A549 (cell line): ENCODE data around the gene EMP3. TPM values are rescaled to one million over a fixed set of nuclear protein-coding genes. Genes with fewer than 3 reads are reported as not detected.

Experiments used
- BCL3 ChIP-seq: fragments of >200 bp; sonication (Bioruptor Twin); formaldehyde crosslinking; IDR thresholded peaks from 3 replicates; pipeline ENCODE4 v1.6.1; 2016
- BHLHE40 ChIP-seq: IDR thresholded peaks from 2 replicates; pipeline ENCODE4 v1.6.1; 2012; ENCODE audit warnings: low read depth, low read length, inconsistent platforms
- CBX2 ChIP-seq: fragments of 200-600 bp; sonication (generic); IDR thresholded peaks from 2 replicates; pipeline ENCODE4 v1.6.1; 2016; ENCODE audit warnings: low read depth, mild to moderate bottlenecking, borderline replicate concordance
- CBX8 ChIP-seq: fragments of 200-600 bp; sonication (generic); IDR thresholded peaks from 2 replicates; pipeline ENCODE4 v1.6.1; 2016
- CHD4 ChIP-seq: fragments of 200-600 bp; sonication (generic); IDR thresholded peaks from 2 replicates; pipeline ENCODE4 v1.6.1; 2016; ENCODE audit warnings: antibody characterized with exemption, mild to moderate bottlenecking, borderline replicate concordance
- EHF ChIP-seq: fragments of 250-450 bp; sonication (Bioruptor Pico); IDR thresholded peaks from 2 replicates; pipeline ENCODE4 v1.5.0; 2020; ENCODE audit warnings: mild to moderate bottlenecking
- EHMT2 ChIP-seq: fragments of 200-600 bp; sonication (generic); IDR thresholded peaks from 2 replicates; pipeline ENCODE4 v1.6.1; 2016; ENCODE audit warnings: antibody characterized with exemption, low read depth, mild to moderate bottlenecking, moderate library complexity
- FOSL2 ChIP-seq, 2 experiments: fragments of 450-650 bp in 1 of 2; fragments of >200 bp in 1 of 2; sonication (Bioruptor Twin) in 1 of 2; formaldehyde crosslinking; IDR thresholded peaks; 2 replicates each; pipeline versions ENCODE4 v1.5.0 to v1.6.1; 2016 to 2020; ENCODE audit warnings: mild to moderate bottlenecking in 1 of 2, moderate library complexity in 1 of 2
- FOXS1 ChIP-seq: fragments of 250-450 bp; sonication (Bioruptor Pico); IDR thresholded peaks from 2 replicates; pipeline ENCODE4 v1.5.0; 2020; ENCODE audit warnings: mild to moderate bottlenecking, moderate library complexity
- GATA3 ChIP-seq: IDR thresholded peaks from 2 replicates; pipeline ENCODE4 v1.6.1; 2012; ENCODE audit warnings: borderline replicate concordance
- HDAC2 ChIP-seq: fragments of 200-600 bp; sonication (generic); IDR thresholded peaks from 2 replicates; pipeline ENCODE4 v1.6.1; 2016
- MAFK ChIP-seq: fragments of 450-650 bp; IDR thresholded peaks from 2 replicates; pipeline ENCODE4 v1.6.1; 2014; ENCODE audit not compliant: partially characterized antibody
- MAX ChIP-seq: IDR thresholded peaks from 2 replicates; pipeline ENCODE4 v1.6.1; 2012
- MAZ ChIP-seq: fragments of 150-350 bp; IDR thresholded peaks from 2 replicates; pipeline ENCODE4 v1.6.1; 2014; ENCODE audit warnings: antibody characterized with exemption, low read depth, low read length, borderline replicate concordance
- MYC ChIP-seq: IDR thresholded peaks from 2 replicates; pipeline ENCODE4 v1.6.1; 2012; ENCODE audit warnings: mild to moderate bottlenecking, inconsistent platforms, low read length, improper control_type of control experiment, borderline replicate concordance
- NFE2L2 ChIP-seq: fragments of 150-350 bp; conservative IDR thresholded peaks from 2 replicates; pipeline ENCODE4 v1.6.1; 2014; ENCODE audit warnings: low read length
- PHF8 ChIP-seq: fragments of 200-600 bp; sonication (generic); IDR thresholded peaks from 2 replicates; pipeline ENCODE4 v1.6.1; 2016; ENCODE audit warnings: low read depth, mild to moderate bottlenecking, antibody characterized with exemption, moderate library complexity, borderline replicate concordance
- RAD21 ChIP-seq, 2 experiments: fragments of >200 bp in 1 of 2; sonication (Bioruptor Twin) in 1 of 2; formaldehyde crosslinking in 1 of 2; IDR thresholded peaks in 1 of 2; conservative IDR thresholded peaks in 1 of 2; 2 replicates in 1 of 2; 3 replicates in 1 of 2; pipeline ENCODE4 v1.6.1; 2012 to 2018; ENCODE audit warnings: inconsistent platforms in 1 of 2
- RCOR1 ChIP-seq: fragments of 150-350 bp; IDR thresholded peaks from 2 replicates; pipeline ENCODE4 v1.6.1; 2014; ENCODE audit warnings: antibody characterized with exemption, low read length, low read depth
- RNF2 ChIP-seq: fragments of 200-600 bp; sonication (generic); IDR thresholded peaks from 2 replicates; pipeline ENCODE4 v1.6.1; 2016; ENCODE audit warnings: low read depth, mild to moderate bottlenecking, antibody characterized with exemption, moderate library complexity, borderline replicate concordance
- SREBF2 ChIP-seq: fragments of 450-650 bp; IDR thresholded peaks from 2 replicates; pipeline ENCODE4 v1.6.1; 2014; ENCODE audit warnings: mild to moderate bottlenecking, moderate library complexity
- TP53 ChIP-seq: fragments of 250-450 bp; sonication (Bioruptor Pico); IDR thresholded peaks from 2 replicates; pipeline ENCODE4 v1.5.0; 2021; ENCODE audit warnings: mild to moderate bottlenecking, moderate library complexity
- ZNF302 ChIP-seq: fragments of 250-450 bp; sonication (Bioruptor Pico); IDR thresholded peaks from 2 replicates; pipeline ENCODE4 v1.9.0; 2021; ENCODE audit warnings: inconsistent platforms, mild to moderate bottlenecking, moderate library complexity
- ZSCAN20 ChIP-seq: fragments of 250-450 bp; sonication (Bioruptor Pico); IDR thresholded peaks from 2 replicates; pipeline ENCODE4 v1.8.0; 2022; ENCODE audit warnings: mild to moderate bottlenecking, moderate library complexity
- polyA plus RNA-seq, 4 experiments: library from polyadenylated mRNA; depleted of rRNA in 3 of 4; stranded (reverse); fragments of >200 nt; fragmentation: RNase III in 1 of 4; extraction: RNeasy Plus Mini Kit Qiagen cat#74134 plus additional on column Dnase treatment in 1 of 4; gene quantifications; 2 replicates in 3 of 4; 3 replicates in 1 of 4; pipeline ENCODE4 v1.2.3, GENCODE V29; 2011 to 2017
- TF ChIP-seq, protein P1 (sequence below): fragments of 450-650 bp; IDR thresholded peaks from 2 replicates; pipeline ENCODE4 v1.6.1; 2014; ENCODE audit warnings: antibody characterized with exemption
- TF ChIP-seq, protein P2 (sequence below): fragments of 250-450 bp; sonication (Bioruptor Pico); IDR thresholded peaks from 2 replicates; pipeline ENCODE4 v1.5.0; 2021; ENCODE audit warnings: mild to moderate bottlenecking, moderate library complexity, borderline replicate concordance

The EMP3 gene
- polyA plus RNA-seq, 2 of the 4 experiments (the other 2 are of a cell fraction): 147 to 580 TPM

- TF ChIP-seq CBX2: no peak
- no peak for TF ChIP-seq MYC
- no peak for TF ChIP-seq FOSL2 (IDR thresholded peaks at IDR 0.05)
- TF ChIP-seq FOSL2 (CRISPR knock-in tag; IDR thresholded peaks at IDR 0.05): 0 out of 2 replicates have a peak, but pooled peaks have one; percentile 7
- 0 out of 2 replicates have a peak, but pooled peaks have one; percentile 36 for TF ChIP-seq RCOR1
- no peak for TF ChIP-seq BHLHE40
- TF ChIP-seq EHF (CRISPR knock-in tag): no peak
- no peak for TF ChIP-seq ZSCAN20 (CRISPR knock-in tag)
- no peak for TF ChIP-seq GATA3
- no peak for TF ChIP-seq RNF2
- TF ChIP-seq PHF8: 0 out of 2 replicates have a peak, but pooled peaks have one; percentile 51
- no peak for TF ChIP-seq HDAC2
- TF ChIP-seq NFE2L2: no peak
- TF ChIP-seq FOXS1: no peak
- no peak for TF ChIP-seq RAD21 (conservative IDR thresholded peaks at IDR 0.05 in 1 of 2, IDR thresholded peaks at IDR 0.05 in 1 of 2)
- TF ChIP-seq, protein P1, sequence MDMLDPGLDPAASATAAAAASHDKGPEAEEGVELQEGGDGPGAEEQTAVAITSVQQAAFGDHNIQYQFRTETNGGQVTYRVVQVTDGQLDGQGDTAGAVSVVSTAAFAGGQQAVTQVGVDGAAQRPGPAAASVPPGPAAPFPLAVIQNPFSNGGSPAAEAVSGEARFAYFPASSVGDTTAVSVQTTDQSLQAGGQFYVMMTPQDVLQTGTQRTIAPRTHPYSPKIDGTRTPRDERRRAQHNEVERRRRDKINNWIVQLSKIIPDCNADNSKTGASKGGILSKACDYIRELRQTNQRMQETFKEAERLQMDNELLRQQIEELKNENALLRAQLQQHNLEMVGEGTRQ: no peak
- TF ChIP-seq CHD4: 0 out of 2 replicates have a peak, but pooled peaks have one; percentile 42
- TF ChIP-seq, protein P2, sequence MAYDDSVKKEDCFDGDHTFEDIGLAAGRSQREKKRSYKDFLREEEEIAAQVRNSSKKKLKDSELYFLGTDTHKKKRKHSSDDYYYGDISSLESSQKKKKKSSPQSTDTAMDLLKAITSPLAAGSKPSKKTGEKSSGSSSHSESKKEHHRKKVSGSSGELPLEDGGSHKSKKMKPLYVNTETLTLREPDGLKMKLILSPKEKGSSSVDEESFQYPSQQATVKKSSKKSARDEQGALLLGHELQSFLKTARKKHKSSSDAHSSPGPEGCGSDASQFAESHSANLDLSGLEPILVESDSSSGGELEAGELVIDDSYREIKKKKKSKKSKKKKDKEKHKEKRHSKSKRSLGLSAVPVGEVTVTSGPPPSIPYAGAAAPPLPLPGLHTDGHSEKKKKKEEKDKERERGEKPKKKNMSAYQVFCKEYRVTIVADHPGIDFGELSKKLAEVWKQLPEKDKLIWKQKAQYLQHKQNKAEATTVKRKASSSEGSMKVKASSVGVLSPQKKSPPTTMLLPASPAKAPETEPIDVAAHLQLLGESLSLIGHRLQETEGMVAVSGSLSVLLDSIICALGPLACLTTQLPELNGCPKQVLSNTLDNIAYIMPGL (CRISPR knock-in tag): no peak
- no peak for TF ChIP-seq MAX
- TF ChIP-seq EHMT2: no peak
- TF ChIP-seq BCL3: no peak; the same call in 2 of the 3 replicates
- TF ChIP-seq SREBF2: no peak
- TF ChIP-seq TP53 (CRISPR knock-in tag): no peak
- peak; percentile 79 for TF ChIP-seq MAFK
- no peak for TF ChIP-seq CBX8
- no peak for TF ChIP-seq MAZ
- no peak for TF ChIP-seq ZNF302
Measured at GRCh38 chr19:48362716-48363499, 37.6 kb downstream of the EMP3 start (continued).
